Measurements from ENCODE around the gene RNF14. TPM values are rescaled to one million over a fixed set of nuclear protein-coding genes. Genes with fewer than 3 reads are reported as not detected.
"Not testable (repeated sequence)": the region's sequence is repeated elsewhere in the genome, so short reads cannot be mapped to it uniquely, and the experiment has no call there.

RNF14 gene
- total and polyA plus RNA-seq, 2 experiments from 2014 or later = 8.9 to 19.0 TPM

GRCh38 chr5:141920771-141921170 lies 48.1 kb upstream of the RNF14 start:
- peaks cover 12% of the 10 kb centered on the region for H3K4me1 Mint-ChIP-seq
- Histone ChIP-seq H4K20me1 (replicated peaks; ENCODE audit: insufficient read depth) (no peaks in the 10 kb centered on the region), H3K79me2 (replicated peaks; ENCODE audit: insufficient read depth) (peaks cover 15% of the 10 kb centered on the region), H3F3A (replicated peaks; ENCODE audit: low read depth) (peaks cover 16% of the 10 kb centered on the region), H2AFZ (no peak overlapping the region), H3K27ac (ENCODE audit: low read depth) (no peak overlapping the region), H3K27me3 (ENCODE audit: insufficient read depth) (no peaks in the 10 kb centered on the region), H3K4me3 (no peak overlapping the region), H3K4me2 (no peak overlapping the region), H3K36me3 (ENCODE audit: insufficient read depth) (peaks cover 9% of the 10 kb centered on the region; the same call in 1 of the 2 replicates), H3K4me1 (ENCODE audit: insufficient read depth) (peaks cover 21% of the 10 kb centered on the region), H3K9me2 (ENCODE audit: insufficient read depth) (0 out of 2 replicates have a peak, but pooled peaks cover 3% of the 10 kb centered on the region)
- H3K27ac Mint-ChIP-seq = no peak overlapping the region
- ATAC-seq (no peak), DNase-seq (ENCODE audit: low spot score) (no peak)
- peaks cover 14% of the 10 kb centered on the region for H3K36me3 Mint-ChIP-seq (ENCODE audit: low read depth)
- peaks cover 20% of the 10 kb centered on the region for H3K27me3 Mint-ChIP-seq (ENCODE audit: insufficient read depth, low read depth, poor library complexity)
- no peak overlapping the region for H3K4me3 Mint-ChIP-seq
- no peaks in the 10 kb centered on the region; the same call in 2 of the 3 replicates for H3K9me3 Mint-ChIP-seq
- TF ChIP-seq ZNF331 (CRISPR knock-in tag; IDR thresholded peaks at IDR 0.05; ENCODE audit: low read depth) (no peak), POLR2AphosphoS5 (IDR thresholded peaks at IDR 0.05; ENCODE audit: low read depth) (no peak), JUNB (IDR thresholded peaks at IDR 0.05; ENCODE audit: unreplicated experiment) (no peak), STAT1 (IDR thresholded peaks at IDR 0.05; ENCODE audit: unreplicated experiment) (no peak), NANOG (IDR thresholded peaks at IDR 0.05; ENCODE audit: borderline replicate concordance) (no peak), EZH2phosphoT487 (IDR thresholded peaks at IDR 0.05; ENCODE audit: unreplicated experiment) (no peak), EZH2 (IDR thresholded peaks at IDR 0.05; ENCODE audit: low read depth, unreplicated experiment) (no peak), CTCF (conservative IDR thresholded peaks at IDR 0.05; ENCODE audit: low read depth in 2 of 2) (no peak), CREB1 (CRISPR knock-in tag; IDR thresholded peaks at IDR 0.05; ENCODE audit: low read depth) (no peak)
- TF ChIP-seq, protein P1, sequence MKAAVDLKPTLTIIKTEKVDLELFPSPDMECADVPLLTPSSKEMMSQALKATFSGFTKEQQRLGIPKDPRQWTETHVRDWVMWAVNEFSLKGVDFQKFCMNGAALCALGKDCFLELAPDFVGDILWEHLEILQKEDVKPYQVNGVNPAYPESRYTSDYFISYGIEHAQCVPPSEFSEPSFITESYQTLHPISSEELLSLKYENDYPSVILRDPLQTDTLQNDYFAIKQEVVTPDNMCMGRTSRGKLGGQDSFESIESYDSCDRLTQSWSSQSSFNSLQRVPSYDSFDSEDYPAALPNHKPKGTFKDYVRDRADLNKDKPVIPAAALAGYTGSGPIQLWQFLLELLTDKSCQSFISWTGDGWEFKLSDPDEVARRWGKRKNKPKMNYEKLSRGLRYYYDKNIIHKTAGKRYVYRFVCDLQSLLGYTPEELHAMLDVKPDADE (IDR thresholded peaks at IDR 0.05) = no peak

- not testable (repeated sequence) for H3K4me1 Mint-ChIP-seq; ATAC-seq; H3K27me3 ChIP-seq (ENCODE audit: insufficient read depth); H3K9me2 ChIP-seq (ENCODE audit: insufficient read depth); H3K9me3 Mint-ChIP-seq; H4K20me1 ChIP-seq (replicated peaks; ENCODE audit: insufficient read depth); DNase-seq (ENCODE audit: low spot score)
- peak overlapping the region; percentile 69 for H3K4me3 ChIP-seq
- H3K27me3 Mint-ChIP-seq (ENCODE audit: insufficient read depth, low read depth, poor library complexity) = peaks cover 13% of the 10 kb centered on the region
- H3F3A ChIP-seq (replicated peaks; ENCODE audit: low read depth) = peaks cover 16% of the 10 kb centered on the region
- H3K79me2 ChIP-seq (replicated peaks; ENCODE audit: insufficient read depth) = peaks cover 15% of the 10 kb centered on the region
- peak overlapping the region; percentile 52; the same call in 1 of the 2 replicates for H3K27ac Mint-ChIP-seq
- peaks cover 27% of the 10 kb centered on the region for H3K36me3 ChIP-seq (ENCODE audit: insufficient read depth)
- peak overlapping the region; percentile 79 for H3K27ac ChIP-seq (ENCODE audit: low read depth)
- peak overlapping the region; percentile 81 for H3K4me3 Mint-ChIP-seq
- H3K36me3 Mint-ChIP-seq (ENCODE audit: low read depth) = peaks cover 35% of the 10 kb centered on the region
- peak overlapping the region; percentile 39 for H2AFZ ChIP-seq
- peak overlapping the region; percentile 94 for H3K4me2 ChIP-seq
- peaks cover 12% of the 10 kb centered on the region; the same call in 1 of the 2 replicates for H3K4me1 ChIP-seq (ENCODE audit: insufficient read depth)
Observed at GRCh38 chr5:141922827-141923447, 46.0 kb upstream of the RNF14 start.
